Nephron progenitor cell (in vitro differentiated cells): ENCODE results near the gene SNRPD3.
"Not testable (repeated sequence)": the region's sequence is repeated elsewhere in the genome, so short reads cannot be mapped to it uniquely, and the experiment has no call there.

Source experiments
- DNase-seq: peaks from one replicate; pipeline ENCODE4 v3.0.0; 2021
- H3K27ac Mint-ChIP-seq: 2 replicates; pipeline ENCODE4 v1.8.0; 2021; ENCODE audit warnings: mild to moderate bottlenecking, moderate library complexity, mixed read lengths
- H3K27me3 Mint-ChIP-seq: 2 replicates; pipeline ENCODE4 v1.8.0; 2021; ENCODE audit warnings: mild to moderate bottlenecking, low read depth, mixed read lengths; ENCODE audit not compliant: poor library complexity
- H3K36me3 Mint-ChIP-seq: 2 replicates; pipeline ENCODE4 v1.8.0; 2021; ENCODE audit warnings: low read depth, mixed read lengths
- H3K4me1 Mint-ChIP-seq: 2 replicates; pipeline ENCODE4 v1.8.0; 2021; ENCODE audit warnings: mixed read lengths
- H3K4me3 Mint-ChIP-seq: 2 replicates; pipeline ENCODE4 v1.8.0; 2021; ENCODE audit warnings: mild to moderate bottlenecking, moderate library complexity, mixed read lengths
- H3K9me3 Mint-ChIP-seq: 2 replicates; pipeline ENCODE4 v1.8.0; 2021; ENCODE audit warnings: mild to moderate bottlenecking, moderate library complexity, mixed read lengths
- CTCF ChIP-seq: fragments of 200-600 bp; sonication (generic); IDR thresholded peaks from 2 replicates; pipeline ENCODE4 v1.5.0; 2021; ENCODE audit warnings: antibody characterized with exemption

Gene SNRPD3

GRCh38 chr22:24550028-24550901 lies 5.5 kb upstream of the SNRPD3 start:
- no peaks in the 10 kb centered on the region for H3K9me3 Mint-ChIP-seq
- peaks cover 25% of the 10 kb centered on the region for H3K36me3 Mint-ChIP-seq
- peaks cover 7% of the 10 kb centered on the region for H3K27me3 Mint-ChIP-seq
- peaks cover 19% of the 10 kb centered on the region for H3K4me1 Mint-ChIP-seq
- no peak for DNase-seq
- H3K4me3 Mint-ChIP-seq: no peak overlapping the region
- TF ChIP-seq CTCF: no peak
- H3K27ac Mint-ChIP-seq: no peak overlapping the region

GRCh38 chr22:24550902-24551435 lies 4.8 kb upstream of the SNRPD3 start:
- no peak for TF ChIP-seq CTCF
- DNase-seq: no peak
- peaks cover 24% of the 10 kb centered on the region for H3K36me3 Mint-ChIP-seq
- no peaks in the 10 kb centered on the region for H3K9me3 Mint-ChIP-seq
- no peak overlapping the region for H3K4me3 Mint-ChIP-seq
- no peak overlapping the region for H3K27ac Mint-ChIP-seq
- H3K4me1 Mint-ChIP-seq: peaks cover 23% of the 10 kb centered on the region
- H3K27me3 Mint-ChIP-seq: peaks cover 4% of the 10 kb centered on the region

GRCh38 chr22:24552503-24553286 lies 3.1 kb upstream of the SNRPD3 start:
- peak overlapping the region; percentile 97 for H3K27ac Mint-ChIP-seq
- H3K4me3 Mint-ChIP-seq: peak overlapping the region; percentile 93
- H3K36me3 Mint-ChIP-seq: peaks cover 13% of the 10 kb centered on the region
- not testable (repeated sequence) for H3K27me3 Mint-ChIP-seq, DNase-seq, H3K9me3 Mint-ChIP-seq
- H3K4me1 Mint-ChIP-seq: peaks cover 40% of the 10 kb centered on the region

GRCh38 chr22:24553597-24554312 lies 2.0 kb upstream of the SNRPD3 start:
- peak; percentile 35 for DNase-seq
- Mint-ChIP-seq H3K27ac (peak overlapping the region; percentile 97), H3K36me3 (peaks cover 17% of the 10 kb centered on the region), H3K4me3 (peak overlapping the region; percentile 93), H3K4me1 (peaks cover 51% of the 10 kb centered on the region), H3K27me3 (peaks cover 4% of the 10 kb centered on the region), H3K9me3 (no peaks in the 10 kb centered on the region)
- TF ChIP-seq CTCF: no peak

- DNase-seq: peak; percentile 46
- peak within 1 kb of the TSS; percentile 99 for H3K27ac Mint-ChIP-seq
- H3K9me3 Mint-ChIP-seq: no peaks in the 10 kb centered on the region
- peak within 1 kb of the TSS; percentile 93 for H3K4me3 Mint-ChIP-seq
- no peak for TF ChIP-seq CTCF
- H3K4me1 Mint-ChIP-seq: peaks cover 51% of the 10 kb centered on the region
- H3K27me3 Mint-ChIP-seq: peaks cover 4% of the 10 kb centered on the region
- H3K36me3 Mint-ChIP-seq: peaks cover 20% of the 10 kb centered on the region
Measured at GRCh38 chr22:24554313-24555164, 1.3 kb upstream of the SNRPD3 start, which contains the start of gene GUCD1. Gene GUCD1 (minus strand): TSS chr22:24555138. CDS start chr22:24554991, 147 bp downstream.
